GM12892 (cell line): ENCODE results near the gene PGBD5.

Experiments used
- POLR2A ChIP-seq: IDR thresholded peaks from 2 replicates; pipeline ENCODE4 v1.6.1; 2011; ENCODE audit warnings: low read depth, low read length, control low read depth
- POLR2AphosphoS5 ChIP-seq: IDR thresholded peaks from 2 replicates; pipeline ENCODE4 v1.6.1; 2011; ENCODE audit warnings: low read depth, low read length, control low read depth
- TAF1 ChIP-seq: IDR thresholded peaks from 2 replicates; pipeline ENCODE4 v1.6.1; 2011; ENCODE audit warnings: low read depth, mild to moderate bottlenecking, control low read depth, low read length, borderline replicate concordance

- TF ChIP-seq POLR2AphosphoS5, result no peak
- no peak for TF ChIP-seq POLR2A
- TF ChIP-seq TAF1, result no peak
Observed at GRCh38 chr1:230341162-230341546, 85.0 kb downstream of the PGBD5 start.
